ENCODE results near the gene TEX52. TPM values are rescaled to one million over a fixed set of nuclear protein-coding genes. Genes with fewer than 3 reads are reported as not detected.

The TEX52 gene
- total and polyA plus RNA-seq, 2 experiments from 2014 or later: not detected

DNA sequence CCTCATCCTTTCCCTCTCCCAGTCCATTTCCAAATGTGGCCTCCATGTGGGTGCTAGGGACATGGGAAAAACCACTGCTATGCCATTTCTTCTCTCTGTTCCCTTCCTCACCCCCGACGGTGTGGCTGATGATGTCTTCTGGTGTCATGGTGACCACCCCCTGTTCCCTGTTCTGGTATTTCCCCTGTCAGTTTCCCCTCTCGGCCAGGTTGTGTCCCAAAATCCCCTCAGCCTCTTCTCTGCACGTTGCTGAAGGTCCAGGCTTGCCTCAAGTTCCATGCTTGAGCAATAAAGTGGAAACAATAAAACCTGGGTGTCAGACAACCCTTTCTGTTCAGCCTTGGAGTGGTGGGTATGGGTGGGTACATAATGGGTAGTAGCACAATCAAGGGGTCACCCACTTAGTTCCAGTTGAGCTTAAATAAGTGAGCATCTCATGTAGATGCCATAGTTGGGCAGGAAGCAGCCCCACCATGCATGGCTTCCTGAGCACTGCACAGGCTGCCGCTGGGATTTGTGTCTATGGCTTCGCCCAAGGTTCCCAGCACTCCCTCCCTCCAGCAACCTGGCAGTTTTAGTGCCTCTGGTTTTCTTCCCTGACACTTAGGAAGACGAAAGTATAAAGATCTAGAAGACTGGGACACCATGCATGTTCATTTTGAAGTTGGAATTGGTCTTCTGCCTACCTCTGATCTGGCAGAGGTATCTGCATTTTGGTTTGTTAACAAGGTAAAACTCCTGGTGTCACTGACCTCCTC is 53.0 kb downstream of the TEX52 start:
- TF ChIP-seq CTCF (conservative IDR thresholded peaks at IDR 0.05; ENCODE audit: low read depth in 2 of 2) (no peak), STAT1 (IDR thresholded peaks at IDR 0.05; ENCODE audit: unreplicated experiment) (no peak), POLR2AphosphoS5 (IDR thresholded peaks at IDR 0.05; ENCODE audit: low read depth) (no peak), CREB1 (CRISPR knock-in tag; IDR thresholded peaks at IDR 0.05; ENCODE audit: low read depth) (no peak)
- TF ChIP-seq, protein P1, sequence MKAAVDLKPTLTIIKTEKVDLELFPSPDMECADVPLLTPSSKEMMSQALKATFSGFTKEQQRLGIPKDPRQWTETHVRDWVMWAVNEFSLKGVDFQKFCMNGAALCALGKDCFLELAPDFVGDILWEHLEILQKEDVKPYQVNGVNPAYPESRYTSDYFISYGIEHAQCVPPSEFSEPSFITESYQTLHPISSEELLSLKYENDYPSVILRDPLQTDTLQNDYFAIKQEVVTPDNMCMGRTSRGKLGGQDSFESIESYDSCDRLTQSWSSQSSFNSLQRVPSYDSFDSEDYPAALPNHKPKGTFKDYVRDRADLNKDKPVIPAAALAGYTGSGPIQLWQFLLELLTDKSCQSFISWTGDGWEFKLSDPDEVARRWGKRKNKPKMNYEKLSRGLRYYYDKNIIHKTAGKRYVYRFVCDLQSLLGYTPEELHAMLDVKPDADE (IDR thresholded peaks at IDR 0.05): no peak
- Histone ChIP-seq H3K79me2 (replicated peaks; ENCODE audit: insufficient read depth) (peaks cover 10% of the 10 kb centered on the region; the same call in 1 of the 2 replicates), H3K27ac (ENCODE audit: low read depth) (0 out of 2 replicates have a peak overlapping the region, but pooled peaks have one; percentile 32), H3F3A (replicated peaks; ENCODE audit: low read depth) (peaks cover 64% of the 10 kb centered on the region), H3K4me3 (no peak overlapping the region), H3K27me3 (ENCODE audit: insufficient read depth) (no peaks in the 10 kb centered on the region), H3K4me2 (no peak overlapping the region), H3K4me1 (ENCODE audit: insufficient read depth) (no peaks in the 10 kb centered on the region), H2AFZ (no peak overlapping the region), H3K9me2 (ENCODE audit: insufficient read depth) (no peaks in the 10 kb centered on the region), H4K20me1 (replicated peaks; ENCODE audit: insufficient read depth) (peaks cover 25% of the 10 kb centered on the region), H3K36me3 (ENCODE audit: insufficient read depth) (peaks cover 71% of the 10 kb centered on the region)
- Mint-ChIP-seq H3K27me3 (ENCODE audit: insufficient read depth, low read depth, poor library complexity) (peaks cover 4% of the 10 kb centered on the region), H3K27ac (no peak overlapping the region), H3K36me3 (ENCODE audit: low read depth) (peaks cover 78% of the 10 kb centered on the region), H3K9me3 (no peaks in the 10 kb centered on the region), H3K4me1 (no peaks in the 10 kb centered on the region), H3K4me3 (no peak overlapping the region)
- ATAC-seq (no peak), DNase-seq (ENCODE audit: low spot score) (no peak)

DNA sequence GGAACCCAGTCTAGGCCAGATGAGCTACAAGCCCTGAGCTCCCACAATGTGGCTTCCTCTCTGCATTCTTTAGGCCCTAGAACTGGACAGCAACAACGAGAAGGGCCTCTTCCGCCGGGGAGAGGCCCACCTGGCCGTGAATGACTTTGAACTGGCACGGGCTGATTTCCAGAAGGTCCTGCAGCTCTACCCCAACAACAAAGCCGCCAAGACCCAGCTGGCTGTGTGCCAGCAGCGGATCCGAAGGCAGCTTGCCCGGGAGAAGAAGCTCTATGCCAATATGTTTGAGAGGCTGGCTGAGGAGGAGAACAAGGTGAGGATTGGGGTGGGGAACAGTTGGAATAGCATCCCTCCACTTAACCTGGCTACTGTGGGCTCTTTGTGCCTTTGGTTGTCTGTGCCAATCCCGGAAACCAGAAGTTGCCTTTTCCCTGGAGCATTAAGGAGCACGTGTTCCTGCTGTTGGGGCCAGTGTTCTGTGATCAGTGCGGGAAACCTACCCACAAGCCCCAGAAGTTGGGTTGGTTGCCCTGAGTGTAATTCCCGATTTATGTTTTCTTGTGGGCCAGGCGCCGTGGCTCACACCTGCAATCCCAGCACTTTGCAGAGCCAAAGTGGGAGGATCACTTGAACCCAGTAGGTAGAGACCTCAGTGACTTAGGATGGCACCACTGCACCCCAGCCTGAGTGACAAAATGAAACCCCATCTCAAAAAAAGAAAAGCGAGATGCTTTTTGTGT is 55.6 kb downstream of the TEX52 start:
- H3K9me2 ChIP-seq (ENCODE audit: insufficient read depth): no peaks in the 10 kb centered on the region
- peaks cover 10% of the 10 kb centered on the region for H3K4me1 ChIP-seq (ENCODE audit: insufficient read depth)
- Mint-ChIP-seq H3K4me1 (peaks cover 11% of the 10 kb centered on the region), H3K9me3 (peaks cover 5% of the 10 kb centered on the region; the same call in 1 of the 3 replicates), H3K36me3 (ENCODE audit: low read depth) (peaks cover 98% of the 10 kb centered on the region), H3K27me3 (ENCODE audit: insufficient read depth, low read depth, poor library complexity) (peaks cover 9% of the 10 kb centered on the region), H3K27ac (no peak overlapping the region), H3K4me3 (no peak overlapping the region)
- H3F3A ChIP-seq (replicated peaks; ENCODE audit: low read depth): peaks cover 84% of the 10 kb centered on the region
- H3K4me2 ChIP-seq: no peak overlapping the region
- H3K27ac ChIP-seq (ENCODE audit: low read depth): no peak overlapping the region
- no peak overlapping the region for H3K4me3 ChIP-seq
- DNase-seq (ENCODE audit: low spot score) (no peak), ATAC-seq (no peak)
- no peak overlapping the region for H2AFZ ChIP-seq
- peaks cover 87% of the 10 kb centered on the region for H3K36me3 ChIP-seq (ENCODE audit: insufficient read depth)
- H3K79me2 ChIP-seq (replicated peaks; ENCODE audit: insufficient read depth): peaks cover 34% of the 10 kb centered on the region
- H4K20me1 ChIP-seq (replicated peaks; ENCODE audit: insufficient read depth): peaks cover 46% of the 10 kb centered on the region
- H3K27me3 ChIP-seq (ENCODE audit: insufficient read depth): no peaks in the 10 kb centered on the region
- TF ChIP-seq ZNF331 (CRISPR knock-in tag; IDR thresholded peaks at IDR 0.05; ENCODE audit: low read depth): no peak
- TF ChIP-seq NANOG (IDR thresholded peaks at IDR 0.05; ENCODE audit: borderline replicate concordance): no peak
- no peak for TF ChIP-seq CREB1 (CRISPR knock-in tag; IDR thresholded peaks at IDR 0.05; ENCODE audit: low read depth)
- TF ChIP-seq EZH2phosphoT487 (IDR thresholded peaks at IDR 0.05; ENCODE audit: unreplicated experiment): no peak
- no peak for TF ChIP-seq JUNB (IDR thresholded peaks at IDR 0.05; ENCODE audit: unreplicated experiment)

Measured in GM23338 (cell line).